GM21360 (cell line): ENCODE measurements around the gene WNK2.
"Not testable (repeated sequence)": the region's sequence is repeated elsewhere in the genome, so short reads cannot be mapped to it uniquely, and the experiment has no call there.

Experiments
- ATAC-seq: cut with Tn5 transposase; IDR thresholded peaks from one replicate; pipeline ENCODE4 v1.9.1; 2021; ENCODE audit warnings: mild to moderate bottlenecking, moderate library complexity; ENCODE audit not compliant: unreplicated experiment

WNK2 gene

GRCh38 chr9:93355827-93356226 lies 171.9 kb downstream of the WNK2 start:
- ATAC-seq, result no peak

GRCh38 chr9:93357649-93358048 lies 173.7 kb downstream of the WNK2 start:
- ATAC-seq, result no peak

- ATAC-seq, result not testable (repeated sequence)
These were observed 176.0 kb downstream of the WNK2 start for GRCh38 chr9:93359907-93360306.

GRCh38 chr9:93361995-93362394 lies 178.1 kb downstream of the WNK2 start:
- ATAC-seq, result no peak

- ATAC-seq, result no peak
These were observed 180.9 kb downstream of the WNK2 start for GRCh38 chr9:93364734-93365426.

- ATAC-seq, result no peak
These were observed 181.6 kb downstream of the WNK2 start for GRCh38 chr9:93365427-93366118.

- no peak for ATAC-seq
These were observed 182.1 kb downstream of the WNK2 start for GRCh38 chr9:93366119-93366447.

GRCh38 chr9:93366486-93366885 lies 182.5 kb downstream of the WNK2 start:
- not testable (repeated sequence) for ATAC-seq

GRCh38 chr9:93368437-93368836 lies 184.5 kb downstream of the WNK2 start:
- ATAC-seq, result no peak

- no peak for ATAC-seq
These were observed 185.7 kb downstream of the WNK2 start for GRCh38 chr9:93369686-93370085.
